Activated naive CD4-positive, alpha-beta T cell treated with anti-CD3 and anti-CD28 coated beads, Interleukin-2, amount 50 U/mL, for 72 hours (primary cell): ENCODE data around the gene LRRTM1. TPM values are rescaled to one million over a fixed set of nuclear protein-coding genes. Genes with fewer than 3 reads are reported as not detected.

Source experiments
- ATAC-seq, 2 donors: fragments of 150-1000 bp; cut with Tn5 transposase; 2 replicates each; pipeline ENCODE4 v1.10.0; 2021; ENCODE audit warnings: mild to moderate bottlenecking in 2 of 2, moderate library complexity in 2 of 2
- DNase-seq, 2 donors: peaks; one replicate each; pipeline ENCODE4 v3.0.0; 2021 to 2022; ENCODE audit warnings: low spot score in 2 of 2
- H3K27ac Mint-ChIP-seq, 2 donors: one replicate each; pipeline ENCODE4 v1.8.0; 2022; ENCODE audit warnings: mild to moderate bottlenecking in 2 of 2, mixed read lengths in 2 of 2
- H3K36me3 Mint-ChIP-seq, 2 donors: one replicate each; pipeline ENCODE4 v1.8.0; 2022; ENCODE audit warnings: mixed read lengths in 2 of 2
- H3K9me3 Mint-ChIP-seq, 2 donors: one replicate each; pipeline ENCODE4 v1.8.0; 2022; ENCODE audit warnings: mixed read lengths in 2 of 2
- total RNA-seq, 2 donors: library from RNA; stranded (reverse); gene quantifications; one replicate each; pipeline ENCODE4 v1.2.3, GENCODE V29; 2022

LRRTM1 gene, protein sequence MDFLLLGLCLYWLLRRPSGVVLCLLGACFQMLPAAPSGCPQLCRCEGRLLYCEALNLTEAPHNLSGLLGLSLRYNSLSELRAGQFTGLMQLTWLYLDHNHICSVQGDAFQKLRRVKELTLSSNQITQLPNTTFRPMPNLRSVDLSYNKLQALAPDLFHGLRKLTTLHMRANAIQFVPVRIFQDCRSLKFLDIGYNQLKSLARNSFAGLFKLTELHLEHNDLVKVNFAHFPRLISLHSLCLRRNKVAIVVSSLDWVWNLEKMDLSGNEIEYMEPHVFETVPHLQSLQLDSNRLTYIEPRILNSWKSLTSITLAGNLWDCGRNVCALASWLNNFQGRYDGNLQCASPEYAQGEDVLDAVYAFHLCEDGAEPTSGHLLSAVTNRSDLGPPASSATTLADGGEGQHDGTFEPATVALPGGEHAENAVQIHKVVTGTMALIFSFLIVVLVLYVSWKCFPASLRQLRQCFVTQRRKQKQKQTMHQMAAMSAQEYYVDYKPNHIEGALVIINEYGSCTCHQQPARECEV
- total RNA-seq = not detected

DNA sequence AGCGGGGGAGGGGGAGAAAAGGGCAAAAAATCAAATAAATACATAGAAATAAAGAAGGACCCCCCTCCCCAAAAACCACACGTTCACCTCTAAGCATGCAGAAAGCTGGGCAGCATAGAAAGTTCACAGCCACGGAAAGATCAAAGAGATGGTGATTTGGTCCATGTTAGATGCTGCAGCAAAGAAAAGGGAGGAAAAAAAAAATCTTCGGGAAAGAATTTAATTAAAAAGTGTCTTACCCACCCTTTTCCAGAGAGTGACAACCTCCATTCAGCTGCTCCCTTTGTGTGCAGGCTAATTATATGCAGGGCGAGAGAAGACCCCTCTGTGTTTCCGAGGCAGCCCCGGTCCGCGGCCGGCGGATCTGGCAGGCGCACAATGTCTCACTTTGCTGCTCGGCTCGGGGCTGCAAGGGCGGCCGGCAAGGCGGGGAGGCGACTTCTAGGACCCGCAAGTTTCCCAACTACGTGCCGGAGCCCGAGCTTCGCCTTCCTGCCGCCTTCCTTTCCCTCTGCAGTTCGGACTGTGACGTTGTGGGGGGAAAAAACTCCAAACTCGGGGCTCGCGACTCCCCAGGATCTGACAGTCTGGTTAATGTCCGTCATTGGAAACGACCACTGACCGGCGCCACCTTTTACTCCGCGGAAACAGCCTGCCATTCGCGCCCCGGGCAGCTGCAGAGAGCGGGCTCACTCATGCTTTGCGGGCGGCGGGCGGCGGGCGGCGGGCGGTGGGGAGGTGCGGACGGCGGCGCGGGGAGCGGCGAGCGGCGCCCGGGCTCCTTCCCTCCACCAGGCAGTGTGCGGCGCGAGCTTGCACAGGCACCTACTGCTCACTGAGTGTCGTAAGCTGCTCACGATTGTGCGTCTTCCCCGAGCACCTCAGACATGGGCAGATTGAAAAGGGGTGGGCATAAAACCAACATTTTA, at the start of gene LRRTM1:
TSS of gene LRRTM1 (minus strand) at position 844 of the 929 bp plus-strand sequence. CDS start 933 bp downstream, outside the sequence.
- Mint-ChIP-seq H3K9me3 (peaks cover 13 to 16% of the 10 kb centered on the region in 2 donors), H3K27ac (no peak within 1 kb of the TSS), H3K36me3 (peaks cover 10 to 19% of the 10 kb centered on the region in 2 donors)
- no peak for ATAC-seq
- DNase-seq = no peak

DNA sequence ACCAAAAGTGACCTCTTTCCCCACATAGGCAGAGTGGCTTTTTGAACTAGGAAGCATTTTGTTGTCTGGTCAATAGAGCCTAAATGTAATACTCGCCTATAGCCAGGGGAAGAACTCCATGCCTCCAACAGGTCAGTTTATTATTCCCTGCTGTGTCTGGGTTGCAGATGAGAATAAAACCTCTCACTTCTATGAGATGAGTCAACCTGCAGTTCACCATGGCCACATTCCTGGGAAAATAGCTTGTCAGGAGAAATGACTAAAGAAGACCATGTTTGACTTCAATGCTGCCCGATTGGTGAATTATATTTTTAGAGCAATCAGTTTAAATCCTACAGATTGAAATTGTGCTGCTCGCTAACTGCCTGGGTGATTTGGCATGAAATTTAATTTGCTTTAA, 46.7 kb upstream of the LRRTM1 start:
- Mint-ChIP-seq H3K9me3 (peaks cover 10 to 11% of the 10 kb centered on the region in 2 donors), H3K27ac (no peak overlapping the region), H3K36me3 (no peaks in the 10 kb centered on the region)
- no peak for ATAC-seq
- no peak for DNase-seq

- no peak for DNase-seq
- ATAC-seq = no peak
- no peaks in the 10 kb centered on the region for H3K36me3 Mint-ChIP-seq
- peaks cover 17 to 24% of the 10 kb centered on the region in 2 donors for H3K9me3 Mint-ChIP-seq
- no peak overlapping the region for H3K27ac Mint-ChIP-seq
These were observed 44.4 kb upstream of the LRRTM1 start for GRCh38 chr2:80348953-80349352.

- no peak for ATAC-seq
- peaks cover 16 to 25% of the 10 kb centered on the region in 2 donors for H3K9me3 Mint-ChIP-seq
- DNase-seq = no peak
- H3K27ac Mint-ChIP-seq = no peak overlapping the region
- no peaks in the 10 kb centered on the region for H3K36me3 Mint-ChIP-seq
These were observed 43.5 kb upstream of the LRRTM1 start for GRCh38 chr2:80348078-80348477.

GRCh38 chr2:80340022-80340421, 35.5 kb upstream of the LRRTM1 start:
- no peak for DNase-seq
- H3K27ac Mint-ChIP-seq = no peak overlapping the region
- ATAC-seq = no peak
- no peaks in the 10 kb centered on the region for H3K36me3 Mint-ChIP-seq
- peaks cover 12 to 22% of the 10 kb centered on the region in 2 donors for H3K9me3 Mint-ChIP-seq

- Mint-ChIP-seq H3K27ac (no peak overlapping the region), H3K9me3 (peaks cover 10 to 18% of the 10 kb centered on the region in 2 donors), H3K36me3 (no peaks in the 10 kb centered on the region)
- no peak for DNase-seq
- ATAC-seq = no peak
These were observed 34.2 kb upstream of the LRRTM1 start for GRCh38 chr2:80338794-80339193.

DNA sequence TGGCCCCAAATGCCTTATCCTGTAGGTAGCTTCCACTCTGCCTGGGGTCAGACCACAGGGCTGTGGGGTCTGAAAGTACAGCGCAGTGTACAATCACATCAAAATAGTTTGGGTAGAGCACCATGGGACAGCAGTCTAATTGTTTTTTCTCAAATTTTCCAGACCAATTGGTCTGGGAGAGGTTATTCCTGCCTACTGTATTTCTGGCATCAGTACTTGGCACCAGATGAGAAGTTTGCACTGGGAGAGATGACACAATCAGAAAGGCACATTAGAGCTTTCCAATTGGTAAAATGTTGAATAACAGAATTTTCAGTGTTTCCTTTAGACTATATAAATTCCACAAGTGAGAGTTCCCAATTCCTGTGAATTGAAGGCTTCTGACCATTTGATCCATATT, 30.9 kb upstream of the LRRTM1 start:
- no peak overlapping the region for H3K27ac Mint-ChIP-seq
- peaks cover 10 to 21% of the 10 kb centered on the region in 2 donors for H3K9me3 Mint-ChIP-seq
- H3K36me3 Mint-ChIP-seq = peaks cover 0 to 4% of the 10 kb centered on the region in 2 donors
- DNase-seq = no peak
- ATAC-seq = no peak

DNA sequence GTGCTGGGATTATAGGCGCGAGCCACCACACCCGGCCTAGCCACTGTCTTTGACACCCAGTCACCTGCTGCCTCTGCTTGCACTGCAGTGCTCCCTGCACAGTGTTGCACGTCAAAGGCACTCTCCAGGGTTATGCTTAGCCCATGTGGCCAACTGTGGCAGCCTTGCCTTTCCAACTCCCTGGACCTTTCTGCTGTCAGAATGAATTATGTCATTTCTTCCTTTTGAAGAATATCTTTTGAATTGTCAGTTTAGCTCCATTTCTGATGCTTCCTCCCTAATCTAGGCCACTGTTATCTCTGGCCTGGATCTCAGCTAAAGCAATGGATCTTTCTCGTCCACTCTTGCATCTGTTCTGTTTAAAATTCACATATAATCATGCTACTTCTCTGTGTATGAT, 29.3 kb upstream of the LRRTM1 start:
- ATAC-seq (no peak), DNase-seq (no peak)
- H3K36me3 Mint-ChIP-seq = peaks cover 0 to 4% of the 10 kb centered on the region in 2 donors
- peaks cover 10 to 29% of the 10 kb centered on the region in 2 donors for H3K9me3 Mint-ChIP-seq
- no peak overlapping the region for H3K27ac Mint-ChIP-seq

GRCh38 chr2:80330527-80331450, 26.2 kb upstream of the LRRTM1 start:
- DNase-seq = no peak
- Mint-ChIP-seq H3K36me3 (peaks cover 0 to 4% of the 10 kb centered on the region in 2 donors), H3K9me3 (peaks cover 10 to 26% of the 10 kb centered on the region in 2 donors), H3K27ac (no peak overlapping the region)
- ATAC-seq = no peak

DNA sequence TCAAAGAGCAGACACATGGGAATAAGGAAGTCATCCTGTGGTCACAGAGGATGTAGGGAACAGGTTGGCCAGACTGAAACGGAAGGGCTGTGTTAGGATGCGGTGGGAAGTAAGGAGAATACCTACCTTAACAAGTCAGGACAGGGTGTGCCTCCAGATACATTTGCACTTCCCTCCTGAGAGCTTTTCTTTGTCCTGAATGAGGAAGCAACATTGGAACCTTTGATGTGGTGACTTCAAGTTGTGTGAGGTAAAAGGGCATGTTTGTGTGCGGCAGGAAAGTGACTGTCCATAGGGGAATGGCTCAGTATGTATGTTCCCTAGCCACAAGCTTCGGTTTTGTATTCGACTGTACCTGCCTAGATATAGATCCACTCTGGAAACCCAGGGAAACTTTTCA, 24.9 kb upstream of the LRRTM1 start:
- ATAC-seq (no peak), DNase-seq (no peak)
- Mint-ChIP-seq H3K36me3 (peaks cover 0 to 4% of the 10 kb centered on the region in 2 donors), H3K27ac (no peak overlapping the region), H3K9me3 (peaks cover 5 to 21% of the 10 kb centered on the region in 2 donors)

DNA sequence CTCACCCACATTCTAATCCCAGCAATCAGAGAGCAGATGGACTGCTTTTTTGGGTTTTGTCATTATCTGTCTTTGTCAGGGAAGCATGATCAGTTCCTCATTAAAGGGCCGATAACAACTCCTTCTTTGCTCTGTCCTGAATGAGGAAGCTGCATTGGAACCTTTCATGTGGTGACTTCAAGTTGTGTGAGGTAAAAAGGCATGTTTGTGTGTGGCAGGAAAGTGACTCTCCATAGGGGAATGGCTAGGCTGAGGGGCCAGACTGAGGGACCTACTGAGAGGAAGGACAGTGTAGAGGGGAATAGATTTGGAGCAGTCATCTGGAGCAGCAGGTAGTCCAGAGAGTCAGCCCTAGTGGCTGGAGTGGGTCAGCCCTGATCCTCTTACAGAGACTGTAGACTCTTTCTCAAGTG, 23.6 kb upstream of the LRRTM1 start:
- Mint-ChIP-seq H3K36me3 (peaks cover 0 to 4% of the 10 kb centered on the region in 2 donors), H3K27ac (no peak overlapping the region), H3K9me3 (peaks cover 0 to 16% of the 10 kb centered on the region in 2 donors)
- DNase-seq (no peak), ATAC-seq (no peak)

DNA sequence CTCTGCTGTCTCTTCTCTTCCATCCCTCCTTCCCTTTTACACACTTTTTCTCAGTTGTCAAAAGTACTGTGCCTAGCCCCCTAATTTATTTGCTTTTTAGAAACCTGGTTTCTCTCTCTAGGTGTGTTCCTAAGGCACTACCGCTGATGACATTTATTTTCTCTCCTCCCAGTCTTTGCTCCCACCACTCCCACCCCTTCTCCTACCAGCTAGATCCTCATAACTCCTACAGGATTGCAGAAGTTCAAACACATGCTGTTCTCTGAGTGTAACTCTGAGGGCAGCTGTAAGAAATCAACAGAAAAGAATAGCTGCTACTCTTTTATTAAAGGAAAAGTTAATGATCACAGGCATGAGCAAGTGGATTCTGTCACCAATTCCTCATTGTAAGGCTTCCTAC, 22.3 kb upstream of the LRRTM1 start:
- DNase-seq (no peak), ATAC-seq (no peak)
- Mint-ChIP-seq H3K27ac (no peak overlapping the region), H3K9me3 (peaks cover 0 to 10% of the 10 kb centered on the region in 2 donors), H3K36me3 (no peaks in the 10 kb centered on the region)

GRCh38 chr2:80326214-80326613, 21.7 kb upstream of the LRRTM1 start:
- Mint-ChIP-seq H3K36me3 (no peaks in the 10 kb centered on the region), H3K9me3 (peaks cover 0 to 8% of the 10 kb centered on the region in 2 donors), H3K27ac (no peak overlapping the region)
- no peak for ATAC-seq
- no peak for DNase-seq

- Mint-ChIP-seq H3K36me3 (no peaks in the 10 kb centered on the region), H3K27ac (no peak overlapping the region), H3K9me3 (peaks cover 0 to 7% of the 10 kb centered on the region in 2 donors)
- ATAC-seq = no peak
- no peak for DNase-seq
These were observed 20.0 kb upstream of the LRRTM1 start for GRCh38 chr2:80324525-80324924.

GRCh38 chr2:80323610-80324009, 19.1 kb upstream of the LRRTM1 start:
- H3K36me3 Mint-ChIP-seq = no peaks in the 10 kb centered on the region
- H3K9me3 Mint-ChIP-seq = peaks cover 0 to 3% of the 10 kb centered on the region in 2 donors
- no peak overlapping the region for H3K27ac Mint-ChIP-seq
- ATAC-seq = no peak
- no peak for DNase-seq

DNA sequence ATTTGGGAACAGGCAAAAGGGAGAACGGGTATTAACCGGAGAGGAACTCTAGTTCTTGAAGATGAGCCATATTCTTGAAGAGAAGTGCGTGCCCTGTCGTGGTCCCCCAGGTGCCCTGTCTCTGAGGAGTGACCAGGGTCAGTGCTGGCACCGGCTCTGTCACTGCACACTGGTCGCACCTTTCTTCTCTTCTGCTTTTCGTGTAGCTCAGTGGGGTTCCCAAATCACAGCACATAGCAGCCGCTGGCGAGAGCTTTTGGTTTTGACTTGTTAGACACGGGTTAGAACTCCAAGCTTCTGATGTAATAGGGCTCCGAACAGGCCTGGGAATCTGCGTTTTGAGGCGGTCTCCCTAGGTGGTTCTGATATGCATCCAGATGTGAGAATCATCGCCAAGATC, 18.4 kb upstream of the LRRTM1 start:
- DNase-seq (no peak), ATAC-seq (no peak)
- Mint-ChIP-seq H3K27ac (no peak overlapping the region), H3K36me3 (no peaks in the 10 kb centered on the region), H3K9me3 (peaks cover 0 to 3% of the 10 kb centered on the region in 2 donors)
